ENCODE data around the gene HNMT. TPM values are rescaled to one million over a fixed set of nuclear protein-coding genes. Genes with fewer than 3 reads are reported as not detected.

The HNMT gene
- total and polyA plus RNA-seq, 2 of the 8 experiments (the other 6 are each of a cell fraction or from before 2014, with no cell fraction given): 1.6 to 3.6 TPM

DNA sequence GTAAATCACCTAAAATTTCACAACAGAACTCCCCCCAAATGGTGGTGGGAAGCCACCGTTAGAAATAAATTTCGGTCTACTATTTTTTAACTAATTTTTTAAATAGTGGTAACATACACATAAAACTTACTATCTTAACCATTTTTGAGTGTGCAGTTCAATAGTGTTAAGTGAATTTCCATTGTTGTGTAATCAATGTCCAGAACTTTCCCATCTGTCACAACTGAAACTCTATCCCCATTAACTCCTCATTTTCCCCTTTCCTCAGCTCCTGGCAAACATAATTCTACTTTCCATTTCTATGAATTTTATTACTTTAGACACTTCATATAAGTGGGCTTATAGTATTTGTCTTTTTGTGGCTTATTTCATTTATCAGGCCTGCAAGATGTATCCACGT lies 34.1 kb upstream of the HNMT start:
- no peak overlapping the region for H4K5ac ChIP-seq (ENCODE audit: insufficient read length, low read depth, low read length)
- H3K4me2 ChIP-seq (ENCODE audit: insufficient read depth in 1 of 2, low read depth in 2 of 2, low read length in 2 of 2): no peak overlapping the region
- no peaks in the 10 kb centered on the region for H3K27me3 ChIP-seq (replicated peaks in 1 of 4; ENCODE audit: control insufficient read depth in 3 of 4, extremely low read depth in 1 of 4, insufficient read depth in 3 of 4, low read length in 3 of 4)
- no peaks in the 10 kb centered on the region for H3K23me2 ChIP-seq (ENCODE audit: low read depth, low read length)
- H2BK15ac ChIP-seq (ENCODE audit: low read length): no peak overlapping the region
- H2BK20ac ChIP-seq (ENCODE audit: low read length): no peak overlapping the region
- no peaks in the 10 kb centered on the region for H3K9me3 ChIP-seq (ENCODE audit: insufficient read depth in 2 of 2, low read depth in 1 of 2, low read length in 1 of 2)
- WGBS, 2 experiments (ENCODE audit: extremely low coverage in 1 of 2, insufficient coverage in 1 of 2, insufficient read length in 1 of 2, insufficient replicate concordance in 2 of 2, low coverage in 1 of 2, low lambda C conversion rate in 2 of 2, missing lambda C conversion rate in 1 of 2): 90% methylated on average over 3 of the region's 3 CpGs; no CpG with 5 or more reads in 1 of the 2 experiments
- H4K20me1 ChIP-seq (replicated peaks in 1 of 2; ENCODE audit: control insufficient read depth in 1 of 2, insufficient read depth in 2 of 2, low read length in 2 of 2): no peaks in the 10 kb centered on the region
- H3K79me1 ChIP-seq (ENCODE audit: low read depth, low read length): no peaks in the 10 kb centered on the region
- DNase-seq (ENCODE audit: low read depth in 1 of 2, low spot score in 2 of 2): no peak
- no peak overlapping the region for H2AFZ ChIP-seq (ENCODE audit: low read length)
- H3K56ac ChIP-seq (replicated peaks; ENCODE audit: insufficient read length, low read depth, low read length): no peak overlapping the region
- no peak overlapping the region for H2AK5ac ChIP-seq (ENCODE audit: low read depth, low read length)
- no peak overlapping the region for H4K8ac ChIP-seq (ENCODE audit: extremely low read depth, insufficient read depth, low read length)
- H3K4me1 ChIP-seq (replicated peaks in 1 of 4; ENCODE audit: control insufficient read depth in 3 of 4, insufficient read depth in 4 of 4, low read length in 3 of 4): no peaks in the 10 kb centered on the region
- no peaks in the 10 kb centered on the region for H3K36me3 ChIP-seq (ENCODE audit: control insufficient read depth in 2 of 4, insufficient read depth in 4 of 4, low read length in 3 of 4)
- no peak overlapping the region for H3K27ac ChIP-seq (ENCODE audit: low read depth, low read length)
- H3K23ac ChIP-seq (ENCODE audit: insufficient read length): no peak overlapping the region
- ChIA-PET POLR2A (ENCODE audit: partially characterized antibody) (no interaction called here), CTCF (ENCODE audit: partially characterized antibody) (interaction anchor here (1.5 kb wide), 1 partner anchor 41 kb away, joined by 4 read pairs; no protein-coding TSS in a partner anchor)
- no peak overlapping the region for H4K91ac ChIP-seq (replicated peaks; ENCODE audit: insufficient read length, low read length)
- H2BK12ac ChIP-seq (ENCODE audit: low read depth, low read length): no peak overlapping the region
- H3K14ac ChIP-seq (ENCODE audit: insufficient read length): no peak overlapping the region
- no peak overlapping the region for H2BK5ac ChIP-seq (ENCODE audit: low read depth, low read length)
- H3K4me3 ChIP-seq (ENCODE audit: extremely low read depth in 1 of 4, insufficient read depth in 2 of 4, low read depth in 3 of 4, low read length in 4 of 4): no peak overlapping the region
- FAIRE-seq: no peak
- H3K9ac ChIP-seq (replicated peaks in 1 of 4; ENCODE audit: extremely low read depth in 1 of 4, low read depth in 3 of 4, low read length in 3 of 4): no peak overlapping the region
- H3K18ac ChIP-seq (ENCODE audit: extremely low read depth, low read length): no peak overlapping the region
- H2BK120ac ChIP-seq (replicated peaks; ENCODE audit: low read depth, low read length): no peak overlapping the region
- TF ChIP-seq SIN3A (conservative IDR thresholded peaks at IDR 0.05 in 1 of 2, IDR thresholded peaks at IDR 0.05 in 1 of 2; ENCODE audit: low read depth in 1 of 2, low read length in 2 of 2) (no peak), CEBPB (IDR thresholded peaks at IDR 0.05; ENCODE audit: low read depth, low read length) (no peak), TAF1 (IDR thresholded peaks at IDR 0.05; ENCODE audit: low read depth, low read length) (no peak), GABPA (IDR thresholded peaks at IDR 0.05; ENCODE audit: borderline replicate concordance, insufficient read depth, low read length) (no peak), RXRA (IDR thresholded peaks at IDR 0.05; ENCODE audit: insufficient read depth, low read depth, low read length) (no peak), RFX5 (IDR thresholded peaks at IDR 0.05; ENCODE audit: borderline replicate concordance, low read depth, low read length) (no peak), CHD1 (IDR thresholded peaks at IDR 0.05; ENCODE audit: low read depth, low read length) (no peak), POLR2AphosphoS5 (IDR thresholded peaks at IDR 0.05; ENCODE audit: low read depth, low read length) (no peak), TBP (IDR thresholded peaks at IDR 0.05; ENCODE audit: low read depth, low read length) (no peak), JUN (IDR thresholded peaks at IDR 0.05; ENCODE audit: low read depth, low read length) (no peak), TAF7 (optimal IDR thresholded peaks at IDR 0.05; ENCODE audit: borderline replicate concordance, low read depth, low read length) (no peak), SIRT6 (IDR thresholded peaks at IDR 0.05; ENCODE audit: low read length) (no peak), TCF12 (IDR thresholded peaks at IDR 0.05; ENCODE audit: low read depth, low read length) (no peak)
- no peak overlapping the region for H3K4ac ChIP-seq (replicated peaks; ENCODE audit: insufficient read length, low read depth, low read length)
- no peaks in the 10 kb centered on the region for H3K79me2 ChIP-seq (ENCODE audit: control insufficient read depth in 1 of 2, insufficient read depth in 2 of 2, low read length in 2 of 2)
